K562 (cell line): ENCODE results near the gene TUT1.

Experiments used
- BACH1 ChIP-seq: fragments of 200-800 bp; sonication (Bioruptor generic); IDR thresholded peaks from 2 replicates; pipeline ENCODE4 v1.6.1; 2016; ENCODE audit warnings: missing genetic modification characterization, missing compliant biosample characterization
- BRD4 ChIP-seq: fragments of 200-600 bp; sonication (generic); IDR thresholded peaks from 2 replicates; pipeline ENCODE4 v1.6.1; 2017; ENCODE audit warnings: inconsistent platforms
- CTCF ChIP-seq, 3 experiments: IDR thresholded peaks in 2 of 3; conservative IDR thresholded peaks in 1 of 3; 2 replicates each; pipeline ENCODE4 v1.5.1; 2011 to 2012; ENCODE audit warnings: low read length in 3 of 3, mild to moderate bottlenecking in 3 of 3, control low read depth in 2 of 3, improper control_type of control experiment in 1 of 3, inconsistent platforms in 1 of 3, low read depth in 1 of 3, mixed read lengths in 1 of 3, moderate library complexity in 1 of 3; ENCODE audit not compliant: insufficient read depth in 2 of 3
- E2F4 ChIP-seq: sonication (generic); formaldehyde crosslinking; IDR thresholded peaks from 2 replicates; pipeline ENCODE4 v1.8.0; 2022; ENCODE audit warnings: mild to moderate bottlenecking, low read depth, missing genetic modification reagents
- GMEB1 ChIP-seq: fragments of 250-450 bp; sonication (Bioruptor Pico); IDR thresholded peaks from 2 replicates; pipeline ENCODE4 v1.4.0; 2020; ENCODE audit warnings: mild to moderate bottlenecking
- KLF16 ChIP-seq: IDR thresholded peaks from 2 replicates; pipeline ENCODE4 v1.6.1; 2016; ENCODE audit warnings: antibody characterized with exemption
- NFE2L1 ChIP-seq: fragments of 450-650 bp; IDR thresholded peaks from 2 replicates; pipeline ENCODE4 v1.6.1; 2016; ENCODE audit warnings: missing genetic modification characterization, low read depth, mild to moderate bottlenecking, missing compliant biosample characterization, moderate library complexity, borderline replicate concordance
- POLR2A ChIP-seq: fragments of 450-650 bp; conservative IDR thresholded peaks from 2 replicates; pipeline ENCODE4 v1.6.1; 2016
- RBM39 ChIP-seq: fragments of 200-400 bp; formaldehyde crosslinking; optimal IDR thresholded peaks from 2 replicates; pipeline ENCODE3; 2018; ENCODE audit warnings: low read depth, low read length
- TAF1 ChIP-seq: IDR thresholded peaks from 2 replicates; pipeline ENCODE4 v1.6.1; 2011; ENCODE audit warnings: mild to moderate bottlenecking, low read length, moderate library complexity; ENCODE audit not compliant: insufficient read depth, control insufficient read depth, severe bottlenecking; ENCODE audit errors: extremely low read depth
- TGIF2 ChIP-seq: sonication (generic); formaldehyde crosslinking; IDR thresholded peaks from 2 replicates; pipeline ENCODE4 v1.8.1; 2022; ENCODE audit warnings: mild to moderate bottlenecking, missing genetic modification reagents, moderate library complexity
- ZBED1 ChIP-seq: IDR thresholded peaks from 2 replicates; pipeline ENCODE4 v1.6.1; 2014
- ZC3H4 ChIP-seq: sonication (generic); formaldehyde crosslinking; IDR thresholded peaks from 2 replicates; pipeline ENCODE4 v1.9.0; 2021; ENCODE audit warnings: missing genetic modification reagents, borderline replicate concordance
- ZNF766 ChIP-seq: fragments of 200-800 bp; sonication (Bioruptor generic); conservative IDR thresholded peaks from 2 replicates; pipeline ENCODE4 v1.6.1; 2016; ENCODE audit warnings: missing genetic modification characterization, missing compliant biosample characterization

GRCh38 chr11:62535802-62536201, 55.5 kb downstream of the TUT1 start:
- TF ChIP-seq TGIF2 (no peak), GMEB1 (CRISPR knock-in tag) (no peak), RBM39 (no peak), E2F4 (CRISPR knock-in tag) (no peak), CTCF (IDR thresholded peaks at IDR 0.05 in 2 of 3, conservative IDR thresholded peaks at IDR 0.05 in 1 of 3; ENCODE audit: insufficient read depth in 2 of 3, low read depth in 1 of 3, low read length in 3 of 3) (no peak), ZBED1 (no peak), BACH1 (tag) (no peak), TAF1 (no peak), ZC3H4 (no peak), KLF16 (no peak), ZNF766 (no peak), NFE2L1 (tag) (no peak), BRD4 (no peak), POLR2A (no peak)
